ENCODE data around the gene SOX1.

Gene SOX1

GRCh38 chr13:112055036-112055914 is 11.7 kb upstream of the SOX1 start:
- peaks cover 2 to 10% of the 10 kb centered on the region in 2 donors for H3K36me3 Mint-ChIP-seq
- H3K27ac Mint-ChIP-seq = peak overlapping the region; percentile 85
- H3K4me1 Mint-ChIP-seq = peaks cover 2 to 4% of the 10 kb centered on the region in 2 donors
- H3K4me3 Mint-ChIP-seq = peak overlapping the region; percentile 54 to 60
- DNase-seq = no peak
- peaks cover 0 to 1% of the 10 kb centered on the region in 2 donors for H3K9me3 Mint-ChIP-seq
- H3K27me3 Mint-ChIP-seq = peaks cover 61 to 80% of the 10 kb centered on the region in 2 donors
- ATAC-seq (replicated peaks) = no peak

GRCh38 chr13:112055915-112056269 is 11.1 kb upstream of the SOX1 start:
- peaks cover 2 to 10% of the 10 kb centered on the region in 2 donors for H3K36me3 Mint-ChIP-seq
- peaks cover 61 to 80% of the 10 kb centered on the region in 2 donors for H3K27me3 Mint-ChIP-seq
- peak overlapping the region; percentile 81 for H3K27ac Mint-ChIP-seq
- H3K9me3 Mint-ChIP-seq = peaks cover 0 to 1% of the 10 kb centered on the region in 2 donors
- H3K4me3 Mint-ChIP-seq = peak overlapping the region in 1 of 2 donors; percentile 54
- DNase-seq (no peak), ATAC-seq (replicated peaks) (no peak)
- peaks cover 4 to 8% of the 10 kb centered on the region in 2 donors for H3K4me1 Mint-ChIP-seq

GRCh38 chr13:112056284-112056727 is 10.6 kb upstream of the SOX1 start:
- H3K27me3 Mint-ChIP-seq = peaks cover 60 to 81% of the 10 kb centered on the region in 2 donors
- peaks cover 4 to 10% of the 10 kb centered on the region in 2 donors for H3K4me1 Mint-ChIP-seq
- DNase-seq = no peak
- no peak overlapping the region for H3K4me3 Mint-ChIP-seq
- peaks cover 2 to 10% of the 10 kb centered on the region in 2 donors for H3K36me3 Mint-ChIP-seq
- no peak for ATAC-seq (replicated peaks)
- H3K9me3 Mint-ChIP-seq = peaks cover 0 to 1% of the 10 kb centered on the region in 2 donors
- peak overlapping the region; percentile 67 for H3K27ac Mint-ChIP-seq

DNA sequence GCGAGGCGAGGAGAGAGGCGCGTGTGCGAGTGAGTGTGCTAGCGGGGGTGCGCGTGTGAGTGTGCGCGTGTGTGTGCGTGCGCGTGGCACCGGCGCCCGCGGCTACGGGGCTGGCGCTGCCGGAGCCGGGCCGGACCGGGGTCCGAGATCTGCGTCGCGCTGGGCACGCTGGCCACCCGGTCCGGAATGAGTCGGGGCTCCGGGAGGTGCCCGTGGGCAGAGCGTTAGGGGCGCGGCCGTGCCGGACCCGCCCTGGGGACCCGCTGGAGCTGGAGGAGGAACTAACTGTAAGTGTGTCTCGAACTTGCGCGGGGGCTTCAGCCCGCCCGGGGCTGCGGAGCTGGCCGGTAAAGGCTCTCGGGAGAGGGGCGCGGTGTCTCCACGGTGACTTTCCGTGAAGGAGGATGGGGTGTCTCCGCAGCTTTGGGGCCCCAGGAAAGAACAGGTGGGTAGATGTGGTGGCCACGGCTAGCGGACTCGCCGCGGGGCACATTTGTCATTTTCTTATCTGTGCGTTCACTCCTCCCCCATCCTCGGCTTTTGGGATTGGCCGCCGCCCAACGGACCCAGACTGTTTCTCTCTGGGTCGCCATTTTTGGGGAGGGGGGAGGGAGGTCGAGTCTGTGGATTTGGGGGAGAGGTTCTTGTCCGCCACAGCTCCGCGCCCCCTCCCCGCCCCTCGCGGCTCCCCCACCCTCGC is 10.1 kb upstream of the SOX1 start:
- Mint-ChIP-seq H3K4me3 (no peak overlapping the region), H3K4me1 (peaks cover 5 to 10% of the 10 kb centered on the region in 2 donors), H3K27ac (peak overlapping the region; percentile 87), H3K27me3 (peaks cover 66 to 81% of the 10 kb centered on the region in 2 donors), H3K9me3 (peaks cover 0 to 1% of the 10 kb centered on the region in 2 donors), H3K36me3 (peaks cover 2 to 10% of the 10 kb centered on the region in 2 donors)
- DNase-seq (no peak), ATAC-seq (replicated peaks) (no peak)

- peak overlapping the region; percentile 88 for H3K27ac Mint-ChIP-seq
- no peak overlapping the region for H3K4me3 Mint-ChIP-seq
- peaks cover 2 to 10% of the 10 kb centered on the region in 2 donors for H3K36me3 Mint-ChIP-seq
- H3K9me3 Mint-ChIP-seq = peaks cover 0 to 1% of the 10 kb centered on the region in 2 donors
- peaks cover 5 to 10% of the 10 kb centered on the region in 2 donors for H3K4me1 Mint-ChIP-seq
- ATAC-seq (replicated peaks) = no peak
- DNase-seq = no peak
- peaks cover 64 to 81% of the 10 kb centered on the region in 2 donors for H3K27me3 Mint-ChIP-seq
These were observed 9.6 kb upstream of the SOX1 start for GRCh38 chr13:112057439-112057735.

DNA sequence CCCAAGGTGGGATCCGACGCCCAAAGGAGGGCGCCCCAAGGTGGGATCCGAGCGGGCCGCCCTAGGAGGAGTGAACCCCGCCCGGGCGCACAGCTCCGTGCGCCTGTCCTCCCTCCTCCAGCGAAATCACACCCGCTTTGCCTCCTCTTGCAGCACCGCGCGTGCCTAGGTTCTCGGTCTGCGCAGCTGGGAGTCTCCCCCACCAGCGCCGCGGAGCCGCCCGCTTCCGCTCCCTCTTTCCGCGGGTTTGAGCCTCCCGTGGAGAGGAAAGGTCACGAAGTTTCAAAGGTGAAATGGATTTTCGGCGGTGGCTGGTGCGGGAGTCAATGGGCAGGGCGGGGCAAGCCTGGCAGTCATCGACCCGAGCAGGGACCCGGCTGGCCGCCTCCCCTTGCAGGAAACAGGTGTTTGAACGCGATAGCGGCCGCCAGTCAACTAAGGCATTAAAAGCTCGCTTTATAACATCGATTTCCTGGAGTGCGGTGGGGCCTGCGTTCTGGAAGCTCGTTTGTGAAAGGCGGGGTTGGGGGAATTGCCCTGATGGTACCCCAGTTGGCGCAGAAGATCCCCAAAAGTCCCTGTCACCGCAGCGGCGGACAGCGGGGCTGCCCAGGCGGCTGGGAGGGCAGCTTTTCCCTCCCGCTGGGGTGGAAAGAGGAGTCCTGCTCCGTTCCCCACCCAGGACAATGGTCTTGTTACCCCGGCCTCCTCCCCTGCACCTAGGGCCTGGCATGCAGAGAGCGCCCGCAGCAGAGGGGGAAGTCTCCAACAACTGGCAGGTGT is 9.0 kb upstream of the SOX1 start:
- ATAC-seq (replicated peaks) (no peak), DNase-seq (no peak)
- peak overlapping the region; percentile 88 for H3K27ac Mint-ChIP-seq
- peaks cover 2 to 10% of the 10 kb centered on the region in 2 donors for H3K36me3 Mint-ChIP-seq
- H3K9me3 Mint-ChIP-seq = peaks cover 0 to 1% of the 10 kb centered on the region in 2 donors
- H3K4me1 Mint-ChIP-seq = peaks cover 5 to 10% of the 10 kb centered on the region in 2 donors
- peaks cover 67 to 83% of the 10 kb centered on the region in 2 donors for H3K27me3 Mint-ChIP-seq
- peak overlapping the region; percentile 39 to 41 for H3K4me3 Mint-ChIP-seq

GRCh38 chr13:112058519-112058873 is 8.5 kb upstream of the SOX1 start:
- Mint-ChIP-seq H3K27ac (peak overlapping the region; percentile 88), H3K4me3 (peak overlapping the region in 1 of 2 donors; percentile 10), H3K27me3 (peaks cover 69 to 83% of the 10 kb centered on the region in 2 donors), H3K4me1 (peaks cover 10 to 16% of the 10 kb centered on the region in 2 donors), H3K9me3 (peaks cover 0 to 1% of the 10 kb centered on the region in 2 donors), H3K36me3 (peaks cover 3 to 12% of the 10 kb centered on the region in 2 donors)
- DNase-seq (no peak), ATAC-seq (replicated peaks) (no peak)

GRCh38 chr13:112058941-112059340 is 8.0 kb upstream of the SOX1 start:
- peaks cover 0 to 1% of the 10 kb centered on the region in 2 donors for H3K9me3 Mint-ChIP-seq
- no peak for DNase-seq
- H3K4me1 Mint-ChIP-seq = peaks cover 10 to 16% of the 10 kb centered on the region in 2 donors
- peaks cover 73 to 83% of the 10 kb centered on the region in 2 donors for H3K27me3 Mint-ChIP-seq
- no peak overlapping the region for H3K4me3 Mint-ChIP-seq
- H3K36me3 Mint-ChIP-seq = peaks cover 3 to 12% of the 10 kb centered on the region in 2 donors
- no peak overlapping the region for H3K27ac Mint-ChIP-seq
- no peak for ATAC-seq (replicated peaks)

DNA sequence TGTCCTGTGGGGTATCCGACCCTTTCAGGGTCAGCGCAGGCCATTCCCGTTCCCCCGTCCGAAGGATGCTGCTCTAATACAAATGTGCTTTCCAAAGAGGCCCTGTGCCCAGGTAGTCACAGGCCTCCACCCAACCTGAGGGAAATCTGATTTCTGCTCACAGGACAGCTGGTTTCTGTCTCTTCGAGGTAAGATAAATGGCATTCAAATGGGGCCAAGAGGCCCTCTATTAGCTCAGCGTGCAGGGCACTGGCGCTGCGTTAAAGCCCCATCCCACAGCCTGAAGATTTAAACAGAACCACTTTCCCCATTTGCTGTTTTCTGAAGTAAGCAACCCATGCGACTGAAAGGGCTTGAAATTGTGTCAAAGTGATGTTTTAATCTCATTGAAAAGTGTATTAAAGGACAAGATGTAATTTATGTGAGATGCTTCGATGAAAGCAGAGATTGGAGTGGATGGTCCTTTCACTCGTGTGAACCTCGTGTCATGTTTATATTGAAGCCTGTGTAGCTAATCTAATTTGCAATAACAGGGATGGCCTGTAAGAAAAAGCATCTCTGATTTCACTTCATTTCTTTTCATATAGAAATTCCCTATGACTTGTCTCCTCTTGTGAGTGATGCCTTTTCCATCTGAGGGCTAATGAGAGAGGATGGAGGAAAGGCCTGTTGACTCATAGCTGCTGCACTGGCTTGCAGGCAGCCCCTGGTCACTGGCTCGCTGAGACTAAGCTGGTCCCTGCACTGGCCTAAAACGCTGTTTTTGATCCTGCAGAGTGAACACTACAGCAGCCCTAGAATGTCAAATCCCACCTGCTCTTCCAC is 7.3 kb upstream of the SOX1 start:
- DNase-seq = no peak
- peak overlapping the region; percentile 56 for H3K27ac Mint-ChIP-seq
- peaks cover 77 to 83% of the 10 kb centered on the region in 2 donors for H3K27me3 Mint-ChIP-seq
- no peak for ATAC-seq (replicated peaks)
- H3K36me3 Mint-ChIP-seq = peaks cover 3 to 12% of the 10 kb centered on the region in 2 donors
- no peak overlapping the region for H3K4me3 Mint-ChIP-seq
- H3K4me1 Mint-ChIP-seq = peaks cover 10 to 16% of the 10 kb centered on the region in 2 donors
- H3K9me3 Mint-ChIP-seq = peaks cover 0 to 1% of the 10 kb centered on the region in 2 donors

- Mint-ChIP-seq H3K4me3 (no peak overlapping the region), H3K36me3 (peaks cover 3 to 8% of the 10 kb centered on the region in 2 donors), H3K9me3 (peaks cover 0 to 1% of the 10 kb centered on the region in 2 donors), H3K27me3 (peaks cover 72 to 80% of the 10 kb centered on the region in 2 donors), H3K4me1 (peaks cover 8 to 16% of the 10 kb centered on the region in 2 donors), H3K27ac (peak overlapping the region; percentile 77)
- ATAC-seq (replicated peaks) (no peak), DNase-seq (no peak)
These were observed 6.6 kb upstream of the SOX1 start for GRCh38 chr13:112060282-112060830.

DNA sequence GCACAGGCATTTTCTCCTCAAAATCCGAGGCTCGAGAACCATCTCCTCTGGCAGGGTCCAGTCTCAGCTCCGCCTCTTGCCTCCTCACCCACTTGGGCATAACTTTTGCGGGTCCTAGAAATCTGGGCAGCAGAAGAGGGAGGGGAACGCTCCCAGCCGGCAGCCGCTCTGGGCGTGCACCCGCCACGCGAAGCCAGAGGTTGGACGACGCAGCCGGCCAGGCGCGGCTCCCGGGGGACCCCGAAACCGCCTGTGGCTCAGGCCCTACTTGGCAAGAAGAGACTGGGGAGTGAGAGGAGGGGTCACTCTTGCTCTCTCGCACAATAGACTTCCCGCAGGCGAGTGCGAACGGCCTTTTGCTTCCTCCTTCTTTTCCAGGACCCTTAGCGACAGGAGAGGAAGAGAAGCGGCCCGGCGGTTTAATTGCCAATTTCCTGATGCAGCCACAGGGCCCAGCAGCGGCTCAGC is 6.0 kb upstream of the SOX1 start:
- peak overlapping the region; percentile 77 for H3K27ac Mint-ChIP-seq
- H3K4me3 Mint-ChIP-seq = no peak overlapping the region
- H3K36me3 Mint-ChIP-seq = peaks cover 3 to 5% of the 10 kb centered on the region in 2 donors
- no peak for ATAC-seq (replicated peaks)
- H3K4me1 Mint-ChIP-seq = peaks cover 8 to 16% of the 10 kb centered on the region in 2 donors
- peaks cover 72 to 80% of the 10 kb centered on the region in 2 donors for H3K27me3 Mint-ChIP-seq
- DNase-seq = no peak
- peaks cover 0 to 1% of the 10 kb centered on the region in 2 donors for H3K9me3 Mint-ChIP-seq

DNA sequence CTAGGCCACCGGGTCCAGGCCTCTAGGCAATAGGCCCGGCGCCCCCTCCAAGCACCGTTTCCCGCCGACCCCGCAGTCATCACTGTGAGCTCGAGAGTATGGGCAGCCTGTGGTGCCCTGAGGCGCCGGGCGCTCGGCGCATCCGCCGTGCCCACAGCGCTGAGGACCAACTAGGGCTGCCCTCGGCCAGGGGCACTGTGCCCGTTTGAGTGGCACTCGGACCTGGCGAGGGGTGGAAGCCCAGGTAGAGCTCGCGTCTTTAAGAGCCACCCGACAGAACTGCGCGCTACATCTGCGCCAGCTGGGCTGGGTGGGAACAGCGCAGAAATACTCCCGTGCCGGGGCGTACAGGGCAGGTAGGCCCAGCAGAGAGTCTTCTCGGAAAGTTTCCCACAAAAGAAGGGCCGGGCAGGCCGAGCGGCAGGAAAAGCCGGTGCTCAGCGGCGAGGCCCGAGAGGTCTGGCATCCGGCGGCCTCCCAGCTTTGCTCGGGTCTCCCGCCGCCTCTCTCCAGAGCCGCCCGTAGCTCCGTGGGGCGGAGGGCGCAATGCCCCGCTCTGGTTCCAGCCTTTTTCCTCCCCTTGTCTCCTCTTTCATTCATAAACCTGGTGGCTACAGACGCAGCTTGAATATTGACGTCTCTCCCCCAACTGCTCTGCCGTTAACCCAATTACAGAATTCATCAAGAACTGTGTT is 5.4 kb upstream of the SOX1 start:
- DNase-seq (no peak), ATAC-seq (replicated peaks) (no peak)
- Mint-ChIP-seq H3K36me3 (peaks cover 3 to 5% of the 10 kb centered on the region in 2 donors), H3K4me1 (peaks cover 8 to 20% of the 10 kb centered on the region in 2 donors), H3K4me3 (no peak overlapping the region), H3K27me3 (peaks cover 77 to 79% of the 10 kb centered on the region in 2 donors), H3K27ac (peak overlapping the region; percentile 59), H3K9me3 (peaks cover 0 to 1% of the 10 kb centered on the region in 2 donors)

Measured in stimulated activated naive B cell treated with anti-CD40 and anti-IgM and Interleukin-4, amounts not matched to agents 10 μg/mL and 1 μg/mL and 100 μg/mL, for 72 hours (primary cell).